GM23338 (cell line): Measurements from ENCODE around the gene RAVER1.

Experiments used
- CREB1 ChIP-seq: fragments of 250-450 bp; sonication (Bioruptor Pico); IDR thresholded peaks from 2 replicates; pipeline ENCODE4 v1.5.0; 2020; ENCODE audit warnings: low read depth, mild to moderate bottlenecking, moderate library complexity
- ETS1 ChIP-seq: IDR thresholded peaks from 2 replicates; pipeline ENCODE4 v1.6.1; 2016; ENCODE audit warnings: antibody characterized with exemption
- EZH2 ChIP-seq: fragments of 200-600 bp; sonication (generic); IDR thresholded peaks from one replicate; pipeline ENCODE4 v1.8.0; 2017; ENCODE audit warnings: antibody characterized with exemption, mild to moderate bottlenecking, low read depth; ENCODE audit not compliant: unreplicated experiment
- EZH2phosphoT487 ChIP-seq: fragments of 200-600 bp; sonication (generic); IDR thresholded peaks from one replicate; pipeline ENCODE4 v1.8.1; 2018; ENCODE audit warnings: antibody characterized with exemption; ENCODE audit not compliant: unreplicated experiment
- JUNB ChIP-seq: IDR thresholded peaks from one replicate; pipeline ENCODE4 v1.6.1; 2016; ENCODE audit warnings: antibody characterized with exemption; ENCODE audit not compliant: unreplicated experiment
- POLR2AphosphoS5 ChIP-seq: IDR thresholded peaks from 2 replicates; pipeline ENCODE4 v1.6.1; 2016; ENCODE audit warnings: antibody characterized with exemption, low read depth
- ZNF114 ChIP-seq: fragments of 250-450 bp; sonication (Bioruptor Pico); IDR thresholded peaks from 2 replicates; pipeline ENCODE4 v1.5.0; 2020; ENCODE audit warnings: mild to moderate bottlenecking, moderate library complexity
- TF ChIP-seq, protein P1 (sequence below), 2 experiments: fragments of 200-600 bp in 1 of 2; sonication (generic) in 1 of 2; conservative IDR thresholded peaks; 2 replicates each; pipeline versions ENCODE4 v1.5.1 to v1.6.1; 2016 to 2017; ENCODE audit warnings: antibody characterized with exemption in 2 of 2, low read depth in 2 of 2, mild to moderate bottlenecking in 2 of 2, moderate library complexity in 1 of 2

- no peak for TF ChIP-seq CREB1
- TF ChIP-seq POLR2AphosphoS5, result no peak
- no peak for TF ChIP-seq ZNF114
- TF ChIP-seq, protein P1, sequence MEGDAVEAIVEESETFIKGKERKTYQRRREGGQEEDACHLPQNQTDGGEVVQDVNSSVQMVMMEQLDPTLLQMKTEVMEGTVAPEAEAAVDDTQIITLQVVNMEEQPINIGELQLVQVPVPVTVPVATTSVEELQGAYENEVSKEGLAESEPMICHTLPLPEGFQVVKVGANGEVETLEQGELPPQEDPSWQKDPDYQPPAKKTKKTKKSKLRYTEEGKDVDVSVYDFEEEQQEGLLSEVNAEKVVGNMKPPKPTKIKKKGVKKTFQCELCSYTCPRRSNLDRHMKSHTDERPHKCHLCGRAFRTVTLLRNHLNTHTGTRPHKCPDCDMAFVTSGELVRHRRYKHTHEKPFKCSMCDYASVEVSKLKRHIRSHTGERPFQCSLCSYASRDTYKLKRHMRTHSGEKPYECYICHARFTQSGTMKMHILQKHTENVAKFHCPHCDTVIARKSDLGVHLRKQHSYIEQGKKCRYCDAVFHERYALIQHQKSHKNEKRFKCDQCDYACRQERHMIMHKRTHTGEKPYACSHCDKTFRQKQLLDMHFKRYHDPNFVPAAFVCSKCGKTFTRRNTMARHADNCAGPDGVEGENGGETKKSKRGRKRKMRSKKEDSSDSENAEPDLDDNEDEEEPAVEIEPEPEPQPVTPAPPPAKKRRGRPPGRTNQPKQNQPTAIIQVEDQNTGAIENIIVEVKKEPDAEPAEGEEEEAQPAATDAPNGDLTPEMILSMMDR (conservative IDR thresholded peaks at IDR 0.05; ENCODE audit: low read depth in 2 of 2), result no peak
- TF ChIP-seq EZH2phosphoT487, result no peak
- TF ChIP-seq EZH2, result no peak
- no peak for TF ChIP-seq ETS1
- TF ChIP-seq JUNB, result no peak
These were observed 5.6 kb upstream of the RAVER1 start for GRCh38 chr19:10338940-10339339.
